ENCODE data around the gene FNDC10. TPM values are rescaled to one million over a fixed set of nuclear protein-coding genes. Genes with fewer than 3 reads are reported as not detected.

Gene FNDC10
- total and polyA plus RNA-seq, 9 of the 15 experiments (the other 6 are each of a cell fraction or from before 2014, with no cell fraction given): 0.08 to 6.3 (median 1.6) TPM

GRCh38 chr1:1573843-1574720 is 25.9 kb downstream of the FNDC10 start (continued):
- TF ChIP-seq ZNF407 (IDR thresholded peaks at IDR 0.05; ENCODE audit: low read depth): no peak
- no peak for TF ChIP-seq ZNF830 (CRISPR knock-in tag; IDR thresholded peaks at IDR 0.05)
- TF ChIP-seq ZFP1 (CRISPR knock-in tag; IDR thresholded peaks at IDR 0.05): no peak
- no peak for TF ChIP-seq RREB1 (CRISPR knock-in tag; IDR thresholded peaks at IDR 0.05)
- no peak for TF ChIP-seq DNMT1 (IDR thresholded peaks at IDR 0.05)

Data from K562 (cell line).